ENCODE measurements around the gene WASF2.

DNA sequence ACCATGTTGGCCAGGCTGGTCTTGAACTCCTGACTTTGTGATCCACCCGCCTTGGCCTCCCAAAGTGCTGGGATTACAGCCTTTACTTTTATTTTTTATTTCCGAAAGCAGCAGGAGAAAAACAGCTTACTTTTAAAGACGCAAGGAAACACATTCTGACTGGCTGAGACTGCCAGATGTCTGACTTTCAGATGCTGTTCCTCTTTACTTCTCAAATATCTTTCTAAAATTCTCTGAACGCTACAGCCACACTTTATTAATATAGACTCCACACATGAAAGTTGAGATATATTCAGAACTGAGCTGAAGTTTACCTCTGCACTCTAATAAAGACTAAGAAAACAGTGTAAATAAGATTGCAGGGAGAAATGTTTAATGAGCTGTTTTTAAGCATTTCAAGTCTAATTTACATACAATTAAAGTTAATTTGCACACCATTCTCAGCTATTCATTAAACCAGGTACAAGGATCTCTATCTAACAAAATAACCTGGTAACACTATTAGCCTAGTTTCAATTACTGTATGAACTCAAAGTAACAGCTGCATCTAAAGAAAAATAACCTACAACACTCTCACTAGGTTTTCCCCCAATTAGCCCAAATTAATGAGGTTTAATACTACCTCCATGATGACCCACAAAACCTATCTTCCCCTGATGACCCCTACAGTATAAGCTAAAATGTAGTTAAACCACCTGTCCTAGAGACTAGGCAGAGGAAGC lies 24.9 kb downstream of the WASF2 start:
- TF ChIP-seq, protein P1, sequence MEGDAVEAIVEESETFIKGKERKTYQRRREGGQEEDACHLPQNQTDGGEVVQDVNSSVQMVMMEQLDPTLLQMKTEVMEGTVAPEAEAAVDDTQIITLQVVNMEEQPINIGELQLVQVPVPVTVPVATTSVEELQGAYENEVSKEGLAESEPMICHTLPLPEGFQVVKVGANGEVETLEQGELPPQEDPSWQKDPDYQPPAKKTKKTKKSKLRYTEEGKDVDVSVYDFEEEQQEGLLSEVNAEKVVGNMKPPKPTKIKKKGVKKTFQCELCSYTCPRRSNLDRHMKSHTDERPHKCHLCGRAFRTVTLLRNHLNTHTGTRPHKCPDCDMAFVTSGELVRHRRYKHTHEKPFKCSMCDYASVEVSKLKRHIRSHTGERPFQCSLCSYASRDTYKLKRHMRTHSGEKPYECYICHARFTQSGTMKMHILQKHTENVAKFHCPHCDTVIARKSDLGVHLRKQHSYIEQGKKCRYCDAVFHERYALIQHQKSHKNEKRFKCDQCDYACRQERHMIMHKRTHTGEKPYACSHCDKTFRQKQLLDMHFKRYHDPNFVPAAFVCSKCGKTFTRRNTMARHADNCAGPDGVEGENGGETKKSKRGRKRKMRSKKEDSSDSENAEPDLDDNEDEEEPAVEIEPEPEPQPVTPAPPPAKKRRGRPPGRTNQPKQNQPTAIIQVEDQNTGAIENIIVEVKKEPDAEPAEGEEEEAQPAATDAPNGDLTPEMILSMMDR (IDR thresholded peaks at IDR 0.05; ENCODE audit: low read length): no peak
- TF ChIP-seq EZH2 (IDR thresholded peaks at IDR 0.05; ENCODE audit: borderline replicate concordance, low read length): no peak

Measured in OCI-LY1 (cell line).